Measurements from ENCODE around the gene PRM1.

The PRM1 gene

GRCh38 chr16:11285842-11286241 lies 4.7 kb upstream of the PRM1 start:
- no peak overlapping the region for H3K9ac ChIP-seq (ENCODE audit: low read length)
- H3K4me3 ChIP-seq (ENCODE audit: low read length) = no peak overlapping the region
- H3K27me3 ChIP-seq (ENCODE audit: control insufficient read depth, insufficient read depth, low read length) = no peaks in the 10 kb centered on the region
- H3K4me1 ChIP-seq (ENCODE audit: control insufficient read depth, insufficient read depth, low read length) = no peaks in the 10 kb centered on the region
- H3K27ac ChIP-seq (ENCODE audit: low read depth, low read length) = no peak overlapping the region
- H3K36me3 ChIP-seq (ENCODE audit: control insufficient read depth, insufficient read depth, low read length) = no peaks in the 10 kb centered on the region

GRCh38 chr16:11283820-11284248 lies 2.7 kb upstream of the PRM1 start:
- Histone ChIP-seq H3K9ac (ENCODE audit: low read length) (no peak overlapping the region), H3K27ac (ENCODE audit: low read depth, low read length) (no peak overlapping the region), H3K4me3 (ENCODE audit: low read length) (no peak overlapping the region), H3K27me3 (ENCODE audit: control insufficient read depth, insufficient read depth, low read length) (no peaks in the 10 kb centered on the region), H3K36me3 (ENCODE audit: control insufficient read depth, insufficient read depth, low read length) (no peaks in the 10 kb centered on the region), H3K4me1 (ENCODE audit: control insufficient read depth, insufficient read depth, low read length) (no peaks in the 10 kb centered on the region)

GRCh38 chr16:11278681-11279628 lies 2.2 kb downstream of the PRM1 start:
- H3K27ac ChIP-seq (ENCODE audit: low read depth, low read length) = no peak overlapping the region
- H3K36me3 ChIP-seq (ENCODE audit: control insufficient read depth, insufficient read depth, low read length) = no peaks in the 10 kb centered on the region
- H3K4me1 ChIP-seq (ENCODE audit: control insufficient read depth, insufficient read depth, low read length) = no peaks in the 10 kb centered on the region
- H3K9ac ChIP-seq (ENCODE audit: low read length) = no peak overlapping the region
- no peak overlapping the region for H3K4me3 ChIP-seq (ENCODE audit: low read length)
- no peaks in the 10 kb centered on the region for H3K27me3 ChIP-seq (ENCODE audit: control insufficient read depth, insufficient read depth, low read length)

- H3K9ac ChIP-seq (ENCODE audit: low read length) = no peak overlapping the region
- no peak overlapping the region for H3K4me3 ChIP-seq (ENCODE audit: low read length)
- H3K4me1 ChIP-seq (ENCODE audit: control insufficient read depth, insufficient read depth, low read length) = no peaks in the 10 kb centered on the region
- H3K27ac ChIP-seq (ENCODE audit: low read depth, low read length) = no peak overlapping the region
- H3K36me3 ChIP-seq (ENCODE audit: control insufficient read depth, insufficient read depth, low read length) = no peaks in the 10 kb centered on the region
- no peaks in the 10 kb centered on the region for H3K27me3 ChIP-seq (ENCODE audit: control insufficient read depth, insufficient read depth, low read length)
These were observed 3.4 kb downstream of the PRM1 start for GRCh38 chr16:11277607-11278337.

- Histone ChIP-seq H3K4me3 (ENCODE audit: low read length) (no peak overlapping the region), H3K4me1 (ENCODE audit: control insufficient read depth, insufficient read depth, low read length) (no peaks in the 10 kb centered on the region), H3K36me3 (ENCODE audit: control insufficient read depth, insufficient read depth, low read length) (no peaks in the 10 kb centered on the region), H3K27me3 (ENCODE audit: control insufficient read depth, insufficient read depth, low read length) (no peaks in the 10 kb centered on the region), H3K9ac (ENCODE audit: low read length) (no peak overlapping the region), H3K27ac (ENCODE audit: low read depth, low read length) (no peak overlapping the region)
These were observed 4.1 kb downstream of the PRM1 start for GRCh38 chr16:11276896-11277593.

- Histone ChIP-seq H3K36me3 (ENCODE audit: control insufficient read depth, insufficient read depth, low read length) (no peaks in the 10 kb centered on the region), H3K4me3 (ENCODE audit: low read length) (no peak within 1 kb of the TSS), H3K27ac (ENCODE audit: low read depth, low read length) (no peak within 1 kb of the TSS), H3K27me3 (ENCODE audit: control insufficient read depth, insufficient read depth, low read length) (no peaks in the 10 kb centered on the region), H3K9ac (ENCODE audit: low read length) (no peak within 1 kb of the TSS), H3K4me1 (ENCODE audit: control insufficient read depth, insufficient read depth, low read length) (no peaks in the 10 kb centered on the region)
These were observed 4.8 kb downstream of the PRM1 start, which contains the start of gene PRM2 for GRCh38 chr16:11276143-11276895. PRM2 (minus strand) TSS chr16:11276480; CDS start chr16:11276370, 110 bp downstream.

GRCh38 chr16:11274964-11275363 lies 6.2 kb downstream of the PRM1 start:
- Histone ChIP-seq H3K4me3 (ENCODE audit: low read length) (no peak overlapping the region), H3K9ac (ENCODE audit: low read length) (no peak overlapping the region), H3K27me3 (ENCODE audit: control insufficient read depth, insufficient read depth, low read length) (no peaks in the 10 kb centered on the region), H3K27ac (ENCODE audit: low read depth, low read length) (no peak overlapping the region), H3K4me1 (ENCODE audit: control insufficient read depth, insufficient read depth, low read length) (no peaks in the 10 kb centered on the region), H3K36me3 (ENCODE audit: control insufficient read depth, insufficient read depth, low read length) (no peaks in the 10 kb centered on the region)

GRCh38 chr16:11273721-11274324 lies 7.3 kb downstream of the PRM1 start:
- H3K36me3 ChIP-seq (ENCODE audit: control insufficient read depth, insufficient read depth, low read length) = no peaks in the 10 kb centered on the region
- no peak overlapping the region for H3K4me3 ChIP-seq (ENCODE audit: low read length)
- no peak overlapping the region for H3K27ac ChIP-seq (ENCODE audit: low read depth, low read length)
- H3K9ac ChIP-seq (ENCODE audit: low read length) = no peak overlapping the region
- no peaks in the 10 kb centered on the region for H3K27me3 ChIP-seq (ENCODE audit: control insufficient read depth, insufficient read depth, low read length)
- H3K4me1 ChIP-seq (ENCODE audit: control insufficient read depth, insufficient read depth, low read length) = no peaks in the 10 kb centered on the region

GRCh38 chr16:11272921-11273720 lies 8.0 kb downstream of the PRM1 start, which contains the start of gene PRM3:
PRM3 (minus strand) TSS chr16:11273629; CDS start chr16:11273595, 34 bp downstream.
- H3K36me3 ChIP-seq (ENCODE audit: control insufficient read depth, insufficient read depth, low read length) = no peaks in the 10 kb centered on the region
- H3K4me3 ChIP-seq (ENCODE audit: low read length) = no peak within 1 kb of the TSS
- H3K4me1 ChIP-seq (ENCODE audit: control insufficient read depth, insufficient read depth, low read length) = no peaks in the 10 kb centered on the region
- no peaks in the 10 kb centered on the region for H3K27me3 ChIP-seq (ENCODE audit: control insufficient read depth, insufficient read depth, low read length)
- H3K9ac ChIP-seq (ENCODE audit: low read length) = no peak within 1 kb of the TSS
- H3K27ac ChIP-seq (ENCODE audit: low read depth, low read length) = no peak within 1 kb of the TSS

- no peak overlapping the region for H3K27ac ChIP-seq (ENCODE audit: low read depth, low read length)
- H3K36me3 ChIP-seq (ENCODE audit: control insufficient read depth, insufficient read depth, low read length) = no peaks in the 10 kb centered on the region
- no peak overlapping the region for H3K4me3 ChIP-seq (ENCODE audit: low read length)
- no peaks in the 10 kb centered on the region for H3K27me3 ChIP-seq (ENCODE audit: control insufficient read depth, insufficient read depth, low read length)
- H3K4me1 ChIP-seq (ENCODE audit: control insufficient read depth, insufficient read depth, low read length) = no peaks in the 10 kb centered on the region
- no peak overlapping the region for H3K9ac ChIP-seq (ENCODE audit: low read length)
These were observed 8.6 kb downstream of the PRM1 start for GRCh38 chr16:11272484-11272883.

GRCh38 chr16:11271610-11272009 lies 9.5 kb downstream of the PRM1 start:
- no peak overlapping the region for H3K4me3 ChIP-seq (ENCODE audit: low read length)
- H3K27me3 ChIP-seq (ENCODE audit: control insufficient read depth, insufficient read depth, low read length) = no peaks in the 10 kb centered on the region
- H3K4me1 ChIP-seq (ENCODE audit: control insufficient read depth, insufficient read depth, low read length) = no peaks in the 10 kb centered on the region
- no peak overlapping the region for H3K27ac ChIP-seq (ENCODE audit: low read depth, low read length)
- no peak overlapping the region for H3K9ac ChIP-seq (ENCODE audit: low read length)
- no peaks in the 10 kb centered on the region for H3K36me3 ChIP-seq (ENCODE audit: control insufficient read depth, insufficient read depth, low read length)
